Progenitor cell of endocrine pancreas (in vitro differentiated cells): Measurements from ENCODE around the gene FAM3A. TPM values are rescaled to one million over a fixed set of nuclear protein-coding genes. Genes with fewer than 3 reads are reported as not detected.
"Not testable (repeated sequence)": the region's sequence is repeated elsewhere in the genome, so short reads cannot be mapped to it uniquely, and the experiment has no call there.

ENCODE experiments used
- DNase-seq: peaks from one replicate; pipeline ENCODE4 v3.0.0; 2021; ENCODE audit warnings: low spot score; ENCODE audit not compliant: unreplicated experiment
- H3K27ac Mint-ChIP-seq: 2 replicates; pipeline ENCODE4 v1.8.0; 2021; ENCODE audit warnings: mild to moderate bottlenecking, moderate library complexity, mixed read lengths
- H3K27me3 Mint-ChIP-seq: 2 replicates; pipeline ENCODE4 v1.8.0; 2021; ENCODE audit warnings: mixed read lengths
- H3K36me3 Mint-ChIP-seq: 2 replicates; pipeline ENCODE4 v1.8.0; 2022; ENCODE audit warnings: mixed read lengths; ENCODE audit not compliant: insufficient read depth
- H3K4me1 Mint-ChIP-seq: 2 replicates; pipeline ENCODE4 v1.8.0; 2021; ENCODE audit warnings: low read depth, mixed read lengths
- H3K4me3 Mint-ChIP-seq: 2 replicates; pipeline ENCODE4 v1.8.0; 2021; ENCODE audit warnings: low read depth, mild to moderate bottlenecking, moderate library complexity, mixed read lengths
- H3K9me3 Mint-ChIP-seq: 2 replicates; pipeline ENCODE4 v1.8.0; 2021; ENCODE audit warnings: low read depth, mixed read lengths
- CTCF ChIP-seq: fragments of 200-600 bp; sonication (generic); IDR thresholded peaks from one replicate; pipeline ENCODE4 v1.5.0; 2021; ENCODE audit warnings: antibody characterized with exemption, mild to moderate bottlenecking; ENCODE audit not compliant: unreplicated experiment
- total RNA-seq: library from RNA; stranded (reverse); gene quantifications from 2 replicates; pipeline ENCODE4 v1.2.1, GENCODE V29; 2021

FAM3A gene
- total RNA-seq, 1 donor from 2014 or later, result 34.3 TPM

GRCh38 chrX:154505734-154506133 lies 10.3 kb downstream of the FAM3A start:
- H3K9me3 Mint-ChIP-seq, result peaks cover 15% of the 10 kb centered on the region
- no peaks in the 10 kb centered on the region for H3K27me3 Mint-ChIP-seq
- no peak for DNase-seq
- H3K4me3 Mint-ChIP-seq, result no peak overlapping the region
- H3K36me3 Mint-ChIP-seq, result peaks cover 7% of the 10 kb centered on the region
- TF ChIP-seq CTCF, result no peak
- no peak overlapping the region for H3K27ac Mint-ChIP-seq
- H3K4me1 Mint-ChIP-seq, result no peaks in the 10 kb centered on the region

GRCh38 chrX:154502989-154503388 lies 13.0 kb downstream of the FAM3A start:
- Mint-ChIP-seq H3K27ac (no peak overlapping the region), H3K36me3 (peaks cover 2% of the 10 kb centered on the region), H3K4me3 (no peak overlapping the region), H3K4me1 (peaks cover 3% of the 10 kb centered on the region), H3K9me3 (peaks cover 3% of the 10 kb centered on the region), H3K27me3 (no peaks in the 10 kb centered on the region)
- DNase-seq, result no peak
- no peak for TF ChIP-seq CTCF

- no peak for DNase-seq
- Mint-ChIP-seq H3K36me3 (peaks cover 2% of the 10 kb centered on the region), H3K4me3 (no peak overlapping the region), H3K27ac (no peak overlapping the region), H3K9me3 (peaks cover 3% of the 10 kb centered on the region), H3K27me3 (no peaks in the 10 kb centered on the region), H3K4me1 (peaks cover 3% of the 10 kb centered on the region)
- TF ChIP-seq CTCF, result no peak
Observed at GRCh38 chrX:154502098-154502497, 13.9 kb downstream of the FAM3A start.

DNA sequence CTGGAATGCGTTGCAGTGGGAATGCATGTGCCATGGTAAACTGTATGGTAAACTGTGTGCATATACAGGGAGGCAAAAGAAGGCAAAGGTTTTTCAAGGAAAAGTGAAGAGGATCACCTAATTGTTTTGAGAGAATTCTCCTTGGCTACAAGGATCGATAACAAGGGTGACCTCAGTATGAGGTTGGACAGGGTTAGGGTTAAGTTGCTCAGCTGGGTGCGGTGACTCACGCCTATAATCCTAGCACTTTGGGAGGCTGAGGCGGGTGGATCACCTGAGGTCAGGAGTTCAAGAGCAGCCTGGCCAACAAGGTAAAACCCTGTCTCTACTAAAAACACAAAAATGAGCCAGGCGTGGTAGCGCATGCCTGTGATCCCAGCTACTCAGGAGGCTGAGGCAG lies 14.6 kb downstream of the FAM3A start:
- H3K4me3 Mint-ChIP-seq, H3K4me1 Mint-ChIP-seq, H3K27me3 Mint-ChIP-seq, H3K9me3 Mint-ChIP-seq, H3K27ac Mint-ChIP-seq, DNase-seq, H3K36me3 Mint-ChIP-seq: not testable (repeated sequence)

DNA sequence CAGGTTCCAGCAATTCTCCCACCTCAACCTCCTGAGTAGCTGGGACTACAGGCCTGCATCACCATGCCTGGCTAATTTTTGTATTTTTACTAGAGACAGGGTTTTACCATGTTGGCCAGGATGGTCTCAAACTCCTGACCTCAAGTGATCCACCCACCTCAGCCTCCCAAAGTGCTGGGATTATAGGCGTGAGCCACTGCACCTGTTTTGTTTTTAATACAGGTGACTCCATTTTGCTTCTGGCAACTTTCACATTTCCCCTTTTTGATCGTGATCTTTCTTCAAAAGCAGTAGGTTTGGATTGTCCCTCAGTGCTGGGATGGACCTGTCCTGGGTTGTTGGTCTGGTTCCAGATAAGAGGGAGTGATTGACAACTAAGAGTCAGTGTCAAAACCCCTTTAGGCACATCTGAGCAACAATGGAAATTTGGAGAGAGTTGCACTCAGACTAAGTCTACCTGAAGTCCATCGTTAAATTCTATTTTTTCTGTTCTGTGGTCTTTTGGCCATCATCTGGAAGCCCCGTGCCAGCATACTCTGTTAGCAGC lies 19.4 kb downstream of the FAM3A start:
- H3K36me3 Mint-ChIP-seq, H3K4me1 Mint-ChIP-seq, H3K9me3 Mint-ChIP-seq, H3K4me3 Mint-ChIP-seq, DNase-seq, H3K27me3 Mint-ChIP-seq, H3K27ac Mint-ChIP-seq: not testable (repeated sequence)

DNA sequence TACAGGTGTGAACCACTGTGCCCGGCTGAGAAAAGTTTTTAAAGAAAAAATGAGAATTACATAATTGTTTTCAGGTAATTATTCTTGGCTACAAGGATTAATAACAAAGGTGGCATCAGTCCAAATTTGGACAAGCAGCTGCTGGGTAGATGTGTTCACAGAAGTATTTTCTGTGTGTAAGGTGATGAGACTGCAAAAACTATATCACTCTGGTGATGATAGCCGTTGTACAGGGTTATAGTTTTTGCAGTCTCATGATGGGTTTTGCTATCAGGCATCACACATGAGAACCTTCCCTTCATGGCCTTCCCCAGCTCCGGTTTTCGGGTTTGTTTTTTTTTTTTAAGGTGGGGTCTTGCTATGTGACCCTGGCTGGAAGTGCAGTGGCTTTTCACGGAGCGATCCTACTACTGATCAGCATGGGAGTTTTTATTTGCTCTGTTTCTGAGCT lies 20.5 kb downstream of the FAM3A start:
- Mint-ChIP-seq H3K27ac (no peak overlapping the region), H3K4me3 (no peak overlapping the region), H3K27me3 (no peaks in the 10 kb centered on the region), H3K36me3 (no peaks in the 10 kb centered on the region), H3K4me1 (peaks cover 3% of the 10 kb centered on the region), H3K9me3 (peaks cover 6% of the 10 kb centered on the region)
- DNase-seq, result no peak
- TF ChIP-seq CTCF, result no peak
